Fibroblast of skin of scalp (primary cell): ENCODE measurements around the gene KLK12.
"Not testable (repeated sequence)": the region's sequence is repeated elsewhere in the genome, so short reads cannot be mapped to it uniquely, and the experiment has no call there.

Experiments
- DNase-seq: peaks from one replicate; pipeline ENCODE4 v3.0.0-alpha.2; 2013

Gene KLK12

DNA sequence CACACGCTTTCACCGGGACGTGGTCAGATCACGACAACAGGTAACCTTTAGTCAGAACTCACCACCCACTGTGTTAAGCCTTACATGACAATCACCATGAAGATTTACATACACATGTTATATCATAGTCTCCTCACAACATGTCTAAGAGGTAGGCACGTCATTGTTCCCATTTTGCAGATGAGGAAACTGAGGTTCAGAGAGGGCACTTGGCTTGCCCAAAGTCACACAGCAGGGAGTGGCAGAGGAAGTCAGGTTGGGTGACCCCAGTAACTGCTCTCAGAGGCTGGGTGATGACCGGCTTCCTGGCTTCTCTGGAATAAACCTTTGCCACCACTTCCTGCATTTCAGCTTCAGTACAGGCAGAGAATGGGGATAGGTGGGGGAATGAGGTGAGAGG is 20.6 kb downstream of the KLK12 start:
- no peak for DNase-seq

DNA sequence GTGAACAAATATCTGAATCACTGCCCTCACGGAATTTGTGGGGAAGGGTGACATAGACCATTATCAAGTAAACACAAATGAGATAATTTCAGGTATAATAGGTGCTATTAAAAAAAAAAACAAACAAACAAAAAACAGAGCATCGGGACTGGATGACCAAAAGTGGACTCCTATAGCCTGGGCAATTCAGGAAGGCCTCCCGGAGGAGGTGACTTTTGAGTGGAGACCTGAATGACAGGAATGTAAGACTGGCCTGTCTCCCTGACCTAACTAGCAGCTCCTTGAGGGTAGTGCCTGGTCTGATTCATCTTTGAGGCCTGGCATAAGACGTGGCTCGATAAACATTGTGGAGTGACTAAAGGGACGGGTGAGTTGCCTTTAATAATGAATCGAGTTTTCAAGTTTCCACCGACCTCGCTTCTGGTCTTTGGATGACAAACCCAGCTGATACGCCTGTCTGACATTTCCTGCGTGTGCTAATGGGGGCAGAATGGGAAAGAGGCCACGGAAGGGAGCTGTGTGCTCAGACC is 22.1 kb downstream of the KLK12 start:
- DNase-seq, result no peak

DNA sequence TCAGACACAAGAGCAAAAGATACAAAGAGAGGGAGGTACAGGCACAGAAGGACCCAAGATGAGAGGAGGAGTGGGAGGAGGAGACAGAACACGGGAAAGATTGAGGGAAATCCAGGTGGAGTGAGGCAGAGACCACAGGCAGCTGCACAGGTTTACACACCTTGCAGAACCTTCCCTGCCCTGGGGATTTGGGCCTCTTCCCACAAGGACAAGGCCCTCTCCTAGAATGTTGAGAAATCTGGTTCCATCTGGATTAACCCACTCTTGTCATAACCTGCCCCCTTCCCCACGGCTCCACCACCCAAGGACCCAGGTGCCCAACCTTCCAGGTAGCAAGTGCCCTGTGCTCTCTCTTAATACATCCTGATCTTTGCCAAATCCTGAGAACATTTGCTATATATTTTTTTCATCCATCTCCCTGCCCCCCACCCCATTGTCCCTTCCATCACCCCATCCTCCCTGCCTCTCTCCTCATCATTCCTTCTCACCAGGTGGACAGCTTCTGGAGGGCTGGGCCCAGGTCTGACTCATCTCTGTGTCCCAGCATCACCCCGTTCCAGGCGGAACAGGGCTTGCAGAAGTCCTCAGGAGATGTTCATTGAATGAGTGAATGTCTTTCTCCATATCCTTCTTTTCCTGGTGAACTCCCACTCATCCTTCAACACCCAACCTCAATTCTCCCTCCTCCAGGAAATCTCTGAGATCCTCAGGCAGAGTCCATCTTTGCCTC is 24.6 kb downstream of the KLK12 start:
- DNase-seq, result no peak

- no peak for DNase-seq
These were observed 25.5 kb downstream of the KLK12 start for GRCh38 chr19:51009061-51009891.

GRCh38 chr19:51007488-51007887 is 27.3 kb downstream of the KLK12 start:
- no peak for DNase-seq

DNA sequence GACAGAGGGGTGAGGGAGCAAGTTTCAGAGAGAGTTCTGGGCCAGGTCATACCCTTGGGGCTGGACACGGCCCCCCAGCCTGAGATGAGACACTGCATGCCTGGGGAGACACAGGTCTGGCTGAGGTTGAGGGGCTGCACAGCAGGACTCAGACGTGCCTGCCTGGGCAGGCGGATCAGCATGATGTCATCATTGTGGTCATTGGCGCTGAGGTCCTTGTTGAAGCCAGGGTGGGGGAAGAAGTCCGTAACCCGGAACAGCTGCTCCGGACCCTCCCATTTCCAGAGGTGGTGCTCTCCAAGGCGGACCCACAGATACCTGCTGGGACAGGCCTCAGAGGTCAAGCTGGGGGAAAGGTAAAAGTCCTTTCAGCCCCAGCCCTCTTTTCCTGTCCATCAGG is 28.4 kb downstream of the KLK12 start:
- no peak for DNase-seq

DNA sequence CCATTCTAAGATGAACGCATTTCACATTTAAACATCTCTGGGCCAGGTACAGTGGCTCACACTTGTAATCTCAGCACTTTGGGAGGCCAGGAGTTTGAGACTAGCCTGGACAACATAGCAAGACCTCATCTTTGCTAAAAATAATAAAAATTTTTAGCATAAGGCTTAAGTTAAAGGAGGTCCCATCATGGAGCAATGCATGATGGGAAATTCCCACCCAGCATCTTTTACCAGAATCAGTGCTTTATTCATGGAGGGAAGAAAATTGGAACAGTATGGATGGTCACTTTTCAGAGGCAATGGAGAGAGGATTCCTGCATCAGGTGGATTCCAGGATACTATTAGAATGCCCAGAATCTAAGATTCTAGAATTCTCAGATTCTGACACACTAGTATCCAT is 29.6 kb downstream of the KLK12 start:
- DNase-seq, result no peak

DNA sequence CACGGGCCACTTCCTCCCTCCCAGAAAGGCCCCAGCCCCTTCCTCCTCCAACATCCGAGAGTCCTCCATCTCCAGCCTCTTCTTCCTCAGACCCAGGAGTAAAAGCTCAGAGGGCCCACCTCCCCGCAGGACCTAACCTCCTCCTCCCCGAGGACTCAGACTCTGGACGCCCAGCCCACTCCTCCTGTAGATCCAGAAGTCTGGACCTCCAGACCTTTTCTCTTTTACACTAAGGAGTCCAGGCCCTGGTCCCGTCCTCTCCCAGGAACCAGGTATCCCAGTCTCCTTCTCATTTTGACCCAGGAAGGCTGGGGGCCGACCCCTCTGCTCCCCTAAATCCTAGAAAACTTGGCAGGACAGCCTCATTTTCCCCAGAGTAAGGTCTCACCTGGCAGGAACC is 31.5 kb downstream of the KLK12 start:
- DNase-seq, result no peak

DNA sequence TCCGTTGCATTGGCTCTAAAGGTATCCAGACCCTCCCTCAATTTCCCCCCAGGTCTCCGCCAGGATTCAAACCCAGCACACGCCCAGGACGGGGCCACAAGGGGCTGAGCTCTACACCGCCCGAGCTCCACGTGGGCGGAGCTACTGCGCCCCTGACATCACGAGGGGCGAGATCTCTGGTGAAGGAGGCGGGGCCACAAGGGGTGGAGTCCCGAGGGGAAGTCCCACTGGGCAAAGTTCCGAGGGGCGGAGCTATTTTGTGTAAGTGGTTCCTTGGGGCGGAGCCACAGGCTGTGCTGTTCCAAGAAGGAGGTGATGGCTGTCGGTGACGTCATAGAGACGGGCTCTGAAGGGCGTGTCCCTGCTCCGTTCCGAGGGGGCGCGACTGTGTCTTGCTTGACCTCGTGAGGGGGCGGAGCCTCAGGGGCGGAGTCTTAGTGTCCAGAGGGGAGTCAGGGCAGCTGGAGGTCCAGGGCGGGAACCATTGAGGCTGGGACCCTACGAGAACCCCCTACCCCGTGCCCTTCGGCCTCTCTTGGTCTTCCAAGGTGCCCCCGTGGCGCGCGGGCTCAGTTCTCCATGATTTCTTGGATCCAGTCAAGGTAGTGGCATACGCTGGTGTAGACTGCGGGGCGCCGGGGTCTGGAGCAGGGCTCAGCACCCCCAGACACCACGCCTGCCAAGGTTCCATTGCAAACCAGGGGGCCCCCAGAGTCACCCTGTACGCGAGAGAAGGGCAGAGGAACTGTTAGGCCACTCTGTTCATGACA is 32.1 kb downstream of the KLK12 start:
- no peak for DNase-seq

GRCh38 chr19:51002089-51002532 is 32.7 kb downstream of the KLK12 start:
- no peak for DNase-seq

DNA sequence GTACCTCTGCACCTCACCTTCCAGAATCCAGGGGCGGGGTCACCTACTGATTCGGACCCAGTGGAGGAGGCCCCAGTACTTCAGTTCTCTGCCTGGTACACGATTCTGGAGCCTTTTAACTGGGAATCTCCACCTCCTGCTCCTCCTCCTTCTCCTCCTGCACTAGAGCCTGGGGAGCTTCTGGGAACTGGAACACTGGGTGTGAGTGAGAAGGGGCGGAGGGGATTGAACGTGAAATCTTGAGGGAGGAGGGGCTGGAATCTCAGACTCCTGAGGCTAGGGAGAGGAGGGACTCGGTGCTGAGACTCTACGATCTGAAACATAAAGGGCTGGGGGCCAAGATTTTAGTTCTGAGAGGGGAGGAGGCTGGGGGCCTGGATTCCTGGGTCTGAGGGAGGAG is 33.3 kb downstream of the KLK12 start, which contains the start of gene KLK8:
KLK8 (minus strand) TSS at position 90 of the 400 bp plus-strand sequence. CDS start 437 bp downstream, outside the sequence.
- no peak for DNase-seq

DNA sequence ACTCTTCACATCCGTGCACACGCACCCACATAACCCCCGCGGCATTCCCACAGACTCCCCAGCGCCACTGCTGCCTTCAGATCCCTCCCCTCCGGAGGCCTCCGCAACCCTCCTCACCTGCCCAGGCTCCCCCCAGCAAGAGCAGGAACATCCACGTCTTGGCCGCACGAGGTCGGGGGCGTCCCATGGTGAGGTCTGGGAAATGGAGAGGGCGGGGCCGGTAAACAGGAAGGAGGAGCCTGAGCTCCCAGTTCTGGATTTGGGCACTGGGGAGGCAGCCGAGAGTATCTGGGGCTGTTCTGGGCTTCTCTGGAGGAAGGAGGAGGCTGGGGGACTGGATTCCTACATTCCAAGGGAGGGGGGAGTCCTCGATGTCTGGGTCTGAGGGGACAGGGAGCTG is 33.8 kb downstream of the KLK12 start:
- DNase-seq, result no peak

DNA sequence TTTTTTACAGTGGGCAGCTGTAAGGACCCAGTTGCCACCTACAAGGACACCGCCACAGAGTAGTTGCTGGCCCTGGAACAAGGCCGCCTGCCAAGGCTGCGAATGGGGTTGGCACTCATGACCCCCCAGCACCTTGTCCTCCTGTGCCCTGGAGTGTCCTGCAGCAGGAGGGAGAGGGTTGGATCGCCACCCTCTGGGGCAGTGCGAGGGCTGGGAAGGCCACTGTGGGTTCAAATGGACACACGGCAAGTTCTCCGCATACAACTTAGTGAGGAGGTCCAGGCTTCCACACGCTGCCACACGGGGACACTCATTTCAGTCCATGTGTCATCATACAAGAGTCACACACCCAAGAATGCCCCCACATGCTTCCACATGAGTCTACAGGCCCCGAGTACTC is 34.4 kb downstream of the KLK12 start:
- no peak for DNase-seq

- no peak for DNase-seq
These were observed 36.1 kb downstream of the KLK12 start for GRCh38 chr19:50998686-50999085.

- DNase-seq, result no peak
These were observed 36.7 kb downstream of the KLK12 start for GRCh38 chr19:50998061-50998460.

DNA sequence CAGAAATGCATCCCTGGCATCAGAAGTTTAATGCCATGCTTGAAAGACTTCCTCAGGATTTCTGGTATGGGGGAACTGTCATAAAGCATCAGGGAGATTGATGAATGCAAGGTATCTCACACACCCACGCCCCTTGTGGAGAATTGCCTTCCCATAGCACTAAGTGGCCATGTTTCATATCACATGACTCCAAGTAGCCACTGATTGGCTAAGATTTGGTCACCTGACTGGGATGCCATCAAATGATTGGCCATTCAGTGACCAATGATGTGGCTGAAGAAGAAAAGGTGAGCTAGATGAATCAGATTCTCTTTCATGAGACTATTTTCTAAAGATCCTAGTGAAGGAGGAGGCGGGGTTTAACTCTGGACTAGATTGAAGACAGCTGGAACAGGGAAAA is 40.7 kb downstream of the KLK12 start:
- no peak for DNase-seq

GRCh38 chr19:50992666-50993035 is 42.2 kb downstream of the KLK12 start:
- no peak for DNase-seq

DNA sequence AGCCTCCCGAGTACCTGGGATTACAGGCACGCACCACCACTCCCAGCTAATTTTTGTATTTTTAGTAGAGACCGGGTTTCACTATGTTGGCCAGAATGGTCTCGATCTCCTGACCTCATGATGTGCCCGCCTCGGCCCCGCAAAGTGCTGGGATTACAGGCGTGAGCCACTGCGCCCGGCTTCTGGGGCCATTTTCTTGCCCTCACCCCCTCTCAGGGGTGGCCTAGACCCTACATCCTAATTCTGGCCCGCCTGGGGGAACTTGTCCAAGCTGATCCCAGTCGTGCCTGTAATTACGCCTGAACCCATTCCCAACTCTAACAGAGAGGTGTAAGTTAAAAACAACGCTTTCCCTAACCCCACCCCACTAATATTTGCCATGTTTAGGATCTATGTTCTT is 50.4 kb downstream of the KLK12 start:
- not testable (repeated sequence) for DNase-seq

GRCh38 chr19:50983625-50984292 is 51.0 kb downstream of the KLK12 start, which contains the start of gene KLK7:
Gene KLK7, minus strand, starts transcription at chr19:50983917. Its CDS starts 1,518 bp downstream, at chr19:50982399.
- no peak for DNase-seq

GRCh38 chr19:50982186-50982585 is 52.6 kb downstream of the KLK12 start:
- no peak for DNase-seq

DNA sequence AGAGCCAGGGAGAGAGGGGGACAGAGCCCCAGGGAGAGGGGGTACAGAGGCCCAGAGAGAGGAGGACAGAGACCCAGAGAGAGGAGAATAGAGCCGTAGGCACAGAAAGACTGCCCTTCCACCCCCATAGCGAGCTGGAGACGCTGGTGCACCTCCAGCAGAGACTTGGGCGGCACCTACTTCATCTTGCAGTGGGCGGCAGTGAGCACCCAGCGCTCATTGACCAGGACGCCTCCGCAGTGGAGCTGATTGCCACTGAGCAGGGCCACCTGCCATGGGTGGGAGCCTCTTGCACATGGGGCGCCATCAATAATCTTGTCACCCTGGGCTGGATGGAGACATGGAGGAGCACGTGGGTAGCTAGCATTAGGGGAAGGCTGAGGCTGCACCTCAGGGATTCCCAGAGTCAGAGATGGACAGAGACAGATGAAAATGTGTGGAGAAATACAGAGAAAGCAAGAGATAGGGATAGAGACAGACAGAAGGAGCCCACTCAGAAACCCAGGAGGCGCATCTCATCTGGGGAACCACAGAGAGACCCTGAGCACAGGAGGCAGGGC is 53.1 kb downstream of the KLK12 start:
- no peak for DNase-seq

- no peak for DNase-seq
These were observed 54.6 kb downstream of the KLK12 start for GRCh38 chr19:50980208-50980607.
